ENCODE results near the gene PAPOLG.

- TF ChIP-seq, protein P1, sequence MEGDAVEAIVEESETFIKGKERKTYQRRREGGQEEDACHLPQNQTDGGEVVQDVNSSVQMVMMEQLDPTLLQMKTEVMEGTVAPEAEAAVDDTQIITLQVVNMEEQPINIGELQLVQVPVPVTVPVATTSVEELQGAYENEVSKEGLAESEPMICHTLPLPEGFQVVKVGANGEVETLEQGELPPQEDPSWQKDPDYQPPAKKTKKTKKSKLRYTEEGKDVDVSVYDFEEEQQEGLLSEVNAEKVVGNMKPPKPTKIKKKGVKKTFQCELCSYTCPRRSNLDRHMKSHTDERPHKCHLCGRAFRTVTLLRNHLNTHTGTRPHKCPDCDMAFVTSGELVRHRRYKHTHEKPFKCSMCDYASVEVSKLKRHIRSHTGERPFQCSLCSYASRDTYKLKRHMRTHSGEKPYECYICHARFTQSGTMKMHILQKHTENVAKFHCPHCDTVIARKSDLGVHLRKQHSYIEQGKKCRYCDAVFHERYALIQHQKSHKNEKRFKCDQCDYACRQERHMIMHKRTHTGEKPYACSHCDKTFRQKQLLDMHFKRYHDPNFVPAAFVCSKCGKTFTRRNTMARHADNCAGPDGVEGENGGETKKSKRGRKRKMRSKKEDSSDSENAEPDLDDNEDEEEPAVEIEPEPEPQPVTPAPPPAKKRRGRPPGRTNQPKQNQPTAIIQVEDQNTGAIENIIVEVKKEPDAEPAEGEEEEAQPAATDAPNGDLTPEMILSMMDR (IDR thresholded peaks at IDR 0.05) = no peak
- TF ChIP-seq POLR2A (IDR thresholded peaks at IDR 0.05) (no peak), EP300 (IDR thresholded peaks at IDR 0.05) (no peak)
Measured at GRCh38 chr2:60820416-60821132, 64.5 kb downstream of the PAPOLG start.

All from stomach (tissue), 4 donors.